Thyroid gland (tissue), 4 donors: Measurements from ENCODE around the gene NRG4. TPM values are rescaled to one million over a fixed set of nuclear protein-coding genes. Genes with fewer than 3 reads are reported as not detected.
A peak's percentile ranks its signal among the peaks of the same experiment; 100 is the strongest.

ENCODE experiments used
- DNase-seq, 2 donors: peaks; one replicate each; pipeline ENCODE4 v3.0.0-alpha.2; 2019
- H3K27ac ChIP-seq, 3 donors: fragments of 200-600 bp; sonication (generic); 1 replicate in 2 of 3; 2 replicates in 1 of 3; pipeline ENCODE4 v1.5.1; 2016 to 2019; ENCODE audit warnings: mild to moderate bottlenecking in 1 of 3, moderate library complexity in 1 of 3
- H3K27me3 ChIP-seq: fragments of 200-600 bp; sonication (generic); one replicate; pipeline ENCODE4 v1.5.1; 2019
- H3K36me3 ChIP-seq, 2 donors: fragments of 200-600 bp; sonication (generic); one replicate each; pipeline ENCODE4 v1.5.1; 2016 to 2019
- H3K4me1 ChIP-seq, 2 donors: fragments of 200-600 bp; sonication (generic); one replicate each; pipeline ENCODE4 v1.5.1; 2017 to 2019
- H3K4me3 ChIP-seq, 3 donors: fragments of 200-600 bp; sonication (generic); replicated peaks in 1 of 3; 1 replicate in 2 of 3; 2 replicates in 1 of 3; pipeline ENCODE4 v1.5.1; 2016; ENCODE audit warnings: mild to moderate bottlenecking in 1 of 3
- H3K9me3 ChIP-seq: fragments of 200-600 bp; sonication (generic); one replicate; pipeline ENCODE4 v1.5.1; 2017
- POLR2A ChIP-seq, 2 donors: fragments of 450-650 bp; IDR thresholded peaks; one replicate each; pipeline ENCODE4 v1.6.1; 2017; ENCODE audit warnings: antibody characterized with exemption in 2 of 2, mild to moderate bottlenecking in 2 of 2, moderate library complexity in 1 of 2
- WGBS, 2 donors: methylation state at CpG; one replicate each; pipeline ENCODE4 v1.1.5; 2017; 5-methylcytosine and 5-hydroxymethylcytosine counted together
- intact Hi-C: fragments of 100-400 bp; cut with DNase I; formaldehyde crosslinking; loops from one replicate; pipeline ENCODE4 v1.15.1; 2023
- total RNA-seq, 4 donors: library from RNA; depleted of rRNA; stranded (reverse); fragments of >200 nt; gene quantifications; one replicate each; pipeline ENCODE4 v1.2.3, GENCODE V29; 2016
- TF ChIP-seq, protein P1 (sequence below), 6 experiments: fragments of 200-600 bp in 3 of 6; fragments of 450-650 bp in 3 of 6; sonication (generic) in 3 of 6; IDR thresholded peaks; one replicate each; pipeline ENCODE4 v1.5.1; 2016 to 2019; ENCODE audit warnings: antibody characterized with exemption in 6 of 6, mild to moderate bottlenecking in 2 of 6, inconsistent platforms in 1 of 6, moderate library complexity in 1 of 6

Gene NRG4
- total RNA-seq: not detected

DNA sequence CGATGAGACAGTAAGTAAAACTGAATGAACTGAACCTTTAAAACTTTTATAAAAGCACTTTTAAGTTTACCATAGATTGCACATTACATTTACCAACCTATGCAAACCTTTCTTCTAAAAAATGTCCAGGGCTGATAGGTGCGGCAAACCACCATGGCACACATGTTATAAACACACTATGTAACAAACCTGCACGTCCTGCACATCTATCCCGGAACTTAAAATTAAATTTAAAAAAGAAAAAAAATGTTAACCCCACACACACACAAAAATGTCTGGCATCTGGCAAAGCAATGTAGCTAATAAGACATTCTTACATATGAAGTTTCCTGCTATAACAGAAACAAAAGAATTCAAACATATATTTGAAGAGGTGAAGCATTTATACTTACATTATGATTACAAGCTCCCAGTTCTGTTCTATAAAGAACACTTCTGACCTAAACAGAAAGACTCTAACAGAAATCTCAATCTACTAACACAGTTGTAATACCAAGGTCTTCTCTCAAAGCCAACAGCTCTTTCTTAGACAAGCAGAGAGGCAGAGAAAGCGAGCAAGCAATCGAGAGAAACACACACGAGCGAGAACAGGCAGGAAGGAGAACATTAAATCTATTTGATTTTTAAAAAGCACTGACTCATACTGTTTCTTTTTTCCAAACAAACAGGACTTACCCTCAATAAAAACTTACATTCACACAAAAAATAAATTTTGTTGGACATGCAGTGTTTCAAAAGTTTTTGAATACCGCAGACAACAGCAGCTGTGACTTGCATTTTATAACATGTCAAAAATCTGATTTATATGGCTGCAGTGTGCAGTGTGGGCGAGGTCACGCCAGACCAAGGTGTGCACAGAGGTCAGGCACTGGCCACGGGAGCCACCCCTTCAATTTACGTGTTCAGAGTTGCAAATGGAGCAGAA is at the start of gene NRG4:
NRG4 (minus strand) TSS at position 798 of the 925 bp plus-strand sequence. CDS start 1,194 bp downstream, outside the sequence.
- Histone ChIP-seq H3K4me1 (no peaks in the 10 kb centered on the region), H3K27me3 (no peaks in the 10 kb centered on the region), H3K4me3 (no peak within 1 kb of the TSS), H3K27ac (no peak within 1 kb of the TSS), H3K36me3 (no peaks in the 10 kb centered on the region), H3K9me3 (no peaks in the 10 kb centered on the region)
- DNase-seq: peak in 1 of 2 donors; percentile 2
- intact Hi-C loops: no loop called here
- WGBS, 2 donors: 40 to 49% methylated on average over 13 of the region's 13 CpGs
- TF ChIP-seq POLR2A (IDR thresholded peaks at IDR 0.05): no peak
- TF ChIP-seq, protein P1, sequence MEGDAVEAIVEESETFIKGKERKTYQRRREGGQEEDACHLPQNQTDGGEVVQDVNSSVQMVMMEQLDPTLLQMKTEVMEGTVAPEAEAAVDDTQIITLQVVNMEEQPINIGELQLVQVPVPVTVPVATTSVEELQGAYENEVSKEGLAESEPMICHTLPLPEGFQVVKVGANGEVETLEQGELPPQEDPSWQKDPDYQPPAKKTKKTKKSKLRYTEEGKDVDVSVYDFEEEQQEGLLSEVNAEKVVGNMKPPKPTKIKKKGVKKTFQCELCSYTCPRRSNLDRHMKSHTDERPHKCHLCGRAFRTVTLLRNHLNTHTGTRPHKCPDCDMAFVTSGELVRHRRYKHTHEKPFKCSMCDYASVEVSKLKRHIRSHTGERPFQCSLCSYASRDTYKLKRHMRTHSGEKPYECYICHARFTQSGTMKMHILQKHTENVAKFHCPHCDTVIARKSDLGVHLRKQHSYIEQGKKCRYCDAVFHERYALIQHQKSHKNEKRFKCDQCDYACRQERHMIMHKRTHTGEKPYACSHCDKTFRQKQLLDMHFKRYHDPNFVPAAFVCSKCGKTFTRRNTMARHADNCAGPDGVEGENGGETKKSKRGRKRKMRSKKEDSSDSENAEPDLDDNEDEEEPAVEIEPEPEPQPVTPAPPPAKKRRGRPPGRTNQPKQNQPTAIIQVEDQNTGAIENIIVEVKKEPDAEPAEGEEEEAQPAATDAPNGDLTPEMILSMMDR (IDR thresholded peaks at IDR 0.05): no peak

DNA sequence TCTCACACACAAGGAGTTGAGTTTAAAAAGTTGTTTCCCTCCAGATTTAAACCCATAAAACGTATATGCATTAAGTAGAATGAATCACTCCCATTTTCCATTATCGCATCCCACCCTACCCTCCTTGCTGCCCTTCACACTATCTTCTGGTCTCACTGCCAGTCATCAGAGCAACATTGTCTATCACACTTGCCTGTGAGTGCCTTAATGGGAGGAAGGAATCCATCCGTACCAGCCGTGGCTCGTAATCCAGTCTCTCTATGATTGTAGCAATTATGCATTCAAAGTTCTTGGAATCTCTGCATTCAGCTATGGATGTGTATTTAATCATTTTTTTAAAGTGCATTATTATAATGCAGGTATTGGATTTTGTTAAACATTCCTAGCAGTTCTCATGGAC is 49.5 kb upstream of the NRG4 start:
- Histone ChIP-seq H3K27ac (no peak overlapping the region), H3K36me3 (no peaks in the 10 kb centered on the region), H3K4me3 (no peak overlapping the region), H3K27me3 (no peaks in the 10 kb centered on the region), H3K4me1 (peaks cover 4 to 19% of the 10 kb centered on the region in 2 donors), H3K9me3 (no peaks in the 10 kb centered on the region)
- WGBS, 2 donors: 89% methylated on average over 5 of the region's 5 CpGs
- intact Hi-C loops: no loop called here
- TF ChIP-seq POLR2A (IDR thresholded peaks at IDR 0.05): no peak
- TF ChIP-seq, protein P1 (IDR thresholded peaks at IDR 0.05): no peak
- no peak for DNase-seq

GRCh38 chr15:76060118-76060989 is 48.1 kb upstream of the NRG4 start:
- no peaks in the 10 kb centered on the region for H3K9me3 ChIP-seq
- WGBS, 2 donors: 20 to 22% methylated on average over 15 to 20 of the region's 20 CpGs
- intact Hi-C loops: no loop called here
- no peak for DNase-seq
- peak overlapping the region in 1 of 3 donors; percentile 23 for H3K4me3 ChIP-seq
- H3K27me3 ChIP-seq: no peaks in the 10 kb centered on the region
- no peak for TF ChIP-seq POLR2A (IDR thresholded peaks at IDR 0.05)
- TF ChIP-seq, protein P1 (IDR thresholded peaks at IDR 0.05): no peak
- H3K4me1 ChIP-seq: peaks cover 4 to 20% of the 10 kb centered on the region in 2 donors
- no peak overlapping the region for H3K27ac ChIP-seq
- no peaks in the 10 kb centered on the region for H3K36me3 ChIP-seq

- H3K4me1 ChIP-seq: peaks cover 4 to 20% of the 10 kb centered on the region in 2 donors
- WGBS, 2 donors: 0% methylated on average over 3 to 5 of the region's 107 CpGs
- no peaks in the 10 kb centered on the region for H3K36me3 ChIP-seq
- intact Hi-C loops: loop anchor here (5.0 kb wide), 1 partner anchor 78 kb away; no protein-coding TSS in a partner anchor
- H3K27ac ChIP-seq: no peak within 1 kb of the TSS
- DNase-seq: peak; percentile 56 to 60
- TF ChIP-seq, protein P1 (IDR thresholded peaks at IDR 0.05): no peak
- TF ChIP-seq POLR2A (IDR thresholded peaks at IDR 0.05): no peak
- no peaks in the 10 kb centered on the region for H3K27me3 ChIP-seq
- no peaks in the 10 kb centered on the region for H3K9me3 ChIP-seq
- H3K4me3 ChIP-seq: peak within 1 kb of the TSS in 1 of 3 donors; percentile 54
Observed at GRCh38 chr15:76059320-76060117, 47.3 kb upstream of the NRG4 start, which contains the start of gene TMEM266. TSS of gene TMEM266 (plus strand) at chr15:76059985. CDS start at chr15:76134264, 74,279 bp downstream.
